Measurements from ENCODE around the gene SOD3. TPM values are rescaled to one million over a fixed set of nuclear protein-coding genes. Genes with fewer than 3 reads are reported as not detected.

SOD3 gene
- total RNA-seq, 4 donors from 2014 or later = 3.7 to 24.3 (median 18.7) TPM

DNA sequence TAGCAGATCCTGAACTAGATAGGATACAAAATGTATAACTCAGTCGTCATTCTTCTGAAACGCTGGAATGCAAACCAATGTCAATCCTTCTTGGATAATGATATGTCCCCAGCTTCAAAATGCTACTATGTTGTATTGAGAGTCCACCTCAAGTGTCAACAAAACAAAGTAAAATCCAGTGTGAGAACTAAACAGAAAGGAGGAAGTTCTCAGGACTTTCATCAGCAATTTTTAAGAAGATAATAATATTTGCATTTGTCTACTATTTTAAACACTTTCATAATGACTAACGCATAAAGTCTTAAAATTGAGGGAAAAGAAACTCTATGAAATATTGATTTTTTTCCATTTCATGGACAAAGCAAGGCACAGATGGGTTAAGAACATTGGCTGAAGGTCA is 36.3 kb downstream of the SOD3 start:
- H3K4me1 ChIP-seq = no peaks in the 10 kb centered on the region
- peaks cover 0 to 14% (median 0%) of the 10 kb centered on the region in 3 donors for H3K36me3 ChIP-seq
- no peaks in the 10 kb centered on the region for H3K27me3 ChIP-seq
- no peaks in the 10 kb centered on the region for H3K9me3 ChIP-seq
- no peak for DNase-seq
- TF ChIP-seq CTCF (IDR thresholded peaks at IDR 0.05) (no peak), POLR2A (IDR thresholded peaks at IDR 0.05) (no peak)
- H3K27ac ChIP-seq = no peak overlapping the region
- no peak overlapping the region for H3K4me3 ChIP-seq

GRCh38 chr4:24835696-24836095 is 40.3 kb downstream of the SOD3 start:
- Histone ChIP-seq H3K4me1 (no peaks in the 10 kb centered on the region), H3K4me3 (no peak overlapping the region), H3K27me3 (no peaks in the 10 kb centered on the region), H3K9me3 (no peaks in the 10 kb centered on the region), H3K36me3 (peaks cover 0 to 12% (median 0%) of the 10 kb centered on the region in 3 donors), H3K27ac (no peak overlapping the region)
- TF ChIP-seq CTCF (IDR thresholded peaks at IDR 0.05) = no peak
- TF ChIP-seq POLR2A (IDR thresholded peaks at IDR 0.05) = no peak
- DNase-seq = no peak

DNA sequence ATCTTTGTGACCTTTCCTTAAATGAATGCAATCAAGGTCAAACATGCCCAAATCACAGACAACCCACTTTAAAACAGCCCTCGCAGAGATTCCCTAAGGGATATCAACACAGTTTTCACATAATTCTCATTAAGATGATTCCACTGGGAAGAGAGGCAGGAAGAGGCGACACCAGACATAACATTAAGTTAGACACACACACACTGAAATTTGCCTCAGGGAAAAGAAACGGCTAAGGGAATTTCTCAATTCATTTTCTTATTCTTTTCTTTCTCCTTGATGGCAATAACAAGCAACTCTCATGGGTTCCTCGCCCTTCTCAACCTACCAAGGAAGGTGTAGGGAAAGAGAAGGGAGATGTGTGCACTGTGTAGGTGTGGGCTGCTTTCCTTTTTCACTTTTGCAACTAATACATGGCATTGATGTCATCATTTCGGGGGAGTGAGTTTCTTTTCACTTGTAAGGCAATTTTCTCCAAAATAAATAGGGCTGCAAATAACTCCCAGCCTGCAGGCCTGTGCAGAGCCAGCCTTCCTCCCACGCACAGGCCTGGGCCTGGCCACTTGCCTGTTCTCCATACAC is 41.4 kb downstream of the SOD3 start:
- H3K9me3 ChIP-seq = no peaks in the 10 kb centered on the region
- H3K4me1 ChIP-seq = peaks cover 0 to 4% (median 0%) of the 10 kb centered on the region in 4 donors
- H3K36me3 ChIP-seq = peaks cover 0 to 8% (median 0%) of the 10 kb centered on the region in 3 donors
- no peak for TF ChIP-seq POLR2A (IDR thresholded peaks at IDR 0.05)
- TF ChIP-seq CTCF (IDR thresholded peaks at IDR 0.05) = no peak
- no peak overlapping the region for H3K4me3 ChIP-seq
- H3K27ac ChIP-seq = no peak overlapping the region
- DNase-seq = no peak
- H3K27me3 ChIP-seq = no peaks in the 10 kb centered on the region

GRCh38 chr4:24837336-24837735 is 42.0 kb downstream of the SOD3 start:
- Histone ChIP-seq H3K4me1 (peaks cover 0 to 4% (median 0%) of the 10 kb centered on the region in 4 donors), H3K27me3 (no peaks in the 10 kb centered on the region), H3K4me3 (no peak overlapping the region), H3K36me3 (peaks cover 0 to 8% (median 0%) of the 10 kb centered on the region in 3 donors), H3K9me3 (no peaks in the 10 kb centered on the region), H3K27ac (no peak overlapping the region)
- TF ChIP-seq POLR2A (IDR thresholded peaks at IDR 0.05) (no peak), CTCF (IDR thresholded peaks at IDR 0.05) (no peak)
- DNase-seq = no peak

GRCh38 chr4:24837781-24838180 is 42.4 kb downstream of the SOD3 start:
- Histone ChIP-seq H3K4me1 (peaks cover 0 to 4% (median 0%) of the 10 kb centered on the region in 4 donors), H3K36me3 (peaks cover 0 to 8% (median 0%) of the 10 kb centered on the region in 3 donors)
- TF ChIP-seq CTCF (IDR thresholded peaks at IDR 0.05) (no peak), POLR2A (IDR thresholded peaks at IDR 0.05) (no peak)

More at GRCh38 chr4:24837781-24838180, 42.4 kb downstream of the SOD3 start:
- Histone ChIP-seq H3K4me3 (no peak overlapping the region), H3K27me3 (no peaks in the 10 kb centered on the region), H3K9me3 (no peaks in the 10 kb centered on the region), H3K27ac (no peak overlapping the region)
- no peak for DNase-seq
